DMS114 treated with DMSO at 0.1 percent for 48 hours (cell line): ENCODE data around the gene C5orf47.
A peak's percentile ranks its signal among the peaks of the same experiment; 100 is the strongest.

Experiments used
- DNase-seq: peaks from one replicate; lab custom pipeline; 2025; ENCODE audit not compliant: unreplicated experiment; lab: John Stamatoyannopoulos, UW

Gene C5orf47

DNA sequence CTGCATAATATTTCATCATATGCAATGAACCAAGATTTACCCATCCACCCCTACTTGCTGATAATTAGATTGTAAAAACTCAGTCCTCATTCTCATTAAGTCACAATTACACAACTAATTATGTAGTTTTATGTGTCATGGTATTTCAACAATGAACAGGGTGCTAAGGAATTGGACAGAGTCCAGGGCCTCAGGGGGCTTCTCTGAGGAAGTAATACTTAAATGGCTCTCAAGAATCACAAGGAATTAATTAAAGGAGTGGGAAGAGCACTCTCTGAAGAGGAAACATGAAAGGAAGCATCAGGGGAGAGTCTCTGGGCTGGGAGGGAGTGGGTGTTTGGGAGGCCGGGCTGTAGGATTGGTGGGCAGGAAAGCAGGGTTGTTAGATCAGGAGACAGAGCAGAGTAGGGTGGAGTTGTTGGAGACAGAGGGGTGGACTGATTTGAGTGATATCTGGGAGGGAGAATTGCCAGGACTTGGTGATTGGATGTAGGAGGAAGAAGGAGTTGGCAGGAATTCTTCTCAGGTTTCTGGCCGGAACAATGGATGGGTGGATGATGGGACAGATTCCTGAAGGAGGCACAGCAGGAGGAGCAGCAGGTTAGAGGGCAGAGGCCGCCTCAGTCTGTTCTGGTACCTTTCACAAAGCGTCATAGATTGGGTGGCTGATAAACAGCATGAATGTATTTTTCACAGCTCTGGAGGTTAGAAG, 33.6 kb downstream of the C5orf47 start:
- DNase-seq = no peak

GRCh38 chr5:174030286-174030685, 41.3 kb downstream of the C5orf47 start:
- DNase-seq = no peak

DNA sequence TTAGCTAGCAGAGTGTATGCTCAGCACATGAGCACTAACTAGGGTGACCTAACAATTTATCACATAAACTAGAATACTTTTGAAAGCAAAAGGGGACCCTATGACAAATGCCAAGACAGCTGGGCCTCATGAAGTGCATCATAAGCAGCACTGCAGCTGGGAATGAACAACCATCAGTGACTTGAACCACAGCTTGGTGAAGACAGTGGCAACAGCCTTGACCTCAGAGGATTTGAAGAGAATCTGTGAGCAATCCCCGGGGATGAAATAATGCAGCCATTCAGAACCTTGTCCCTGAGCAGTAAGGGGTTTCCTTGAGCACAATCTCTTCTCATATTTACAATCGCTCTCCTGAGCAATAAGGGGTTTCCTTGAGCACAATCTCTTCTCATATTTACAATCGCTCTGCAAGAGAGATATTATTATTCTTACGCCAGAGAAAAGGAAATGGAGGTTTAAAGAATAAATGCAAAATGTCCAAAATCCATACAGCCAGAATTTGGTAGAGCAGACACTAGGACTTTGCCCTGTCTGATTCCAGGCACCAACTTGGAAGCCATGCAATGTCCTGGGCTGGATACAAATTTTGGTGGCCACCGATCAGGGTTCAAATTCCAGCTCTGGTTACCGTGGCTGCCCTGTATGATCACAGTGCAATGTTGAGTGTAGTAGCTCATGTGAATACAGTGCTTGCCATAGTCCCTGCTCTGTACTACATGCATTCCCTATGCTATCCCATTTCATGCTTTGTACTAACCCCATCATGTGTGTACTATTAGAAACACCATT, 55.7 kb downstream of the C5orf47 start:
- no peak for DNase-seq

- DNase-seq = peak; percentile 89
These were observed 56.6 kb downstream of the C5orf47 start, which contains the start of gene NSG2 for GRCh38 chr5:174045470-174046025. NSG2 (plus strand) TSS chr5:174045706; CDS start chr5:174046756, 1,050 bp downstream.

DNA sequence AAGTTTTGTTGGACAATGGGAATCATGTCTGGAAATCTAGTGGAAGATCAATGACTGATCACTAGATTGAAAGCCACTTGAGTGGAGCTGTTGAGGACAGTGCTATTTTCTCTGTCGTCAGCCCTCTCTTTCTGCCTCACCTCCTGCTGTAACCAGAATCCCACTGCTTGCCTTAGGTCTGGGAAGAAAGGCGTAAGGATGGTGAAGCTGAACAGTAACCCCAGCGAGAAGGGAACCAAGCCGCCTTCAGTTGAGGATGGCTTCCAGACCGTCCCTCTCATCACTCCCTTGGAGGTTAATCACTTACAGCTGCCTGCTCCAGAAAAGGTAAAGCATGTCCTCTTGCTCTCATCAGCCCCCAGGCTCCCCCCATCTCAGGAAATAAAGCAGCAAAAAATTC, 57.6 kb downstream of the C5orf47 start:
- DNase-seq = no peak

DNA sequence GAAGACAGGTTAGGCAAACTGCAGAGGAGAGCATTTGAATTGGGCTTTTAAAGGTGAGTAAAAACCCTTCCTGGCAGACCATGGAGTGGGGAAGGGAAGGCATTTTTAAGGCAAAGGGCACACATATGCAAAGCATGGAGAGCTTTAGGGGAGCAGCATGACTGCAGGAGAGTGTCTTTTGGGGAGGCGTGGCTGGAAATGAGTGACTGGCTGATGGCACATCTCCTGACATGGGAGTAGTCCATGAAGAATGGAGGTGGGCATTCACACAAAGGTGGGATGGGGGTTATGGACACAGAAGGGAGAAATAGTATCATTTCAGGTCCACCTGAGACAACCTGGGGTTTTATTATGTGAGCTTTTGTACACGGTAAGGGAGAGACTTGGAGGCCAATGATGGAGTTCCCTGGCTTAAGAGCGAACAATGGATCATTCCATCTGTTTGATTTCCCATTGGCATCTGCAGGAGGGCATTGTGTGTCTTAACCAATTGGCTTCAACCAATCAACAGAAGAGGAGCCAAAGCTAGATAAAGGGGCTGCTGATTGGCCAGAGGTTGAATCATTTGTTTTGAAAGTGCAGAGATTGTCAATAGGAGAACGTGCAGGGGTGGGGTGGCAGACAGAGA, 58.6 kb downstream of the C5orf47 start:
- no peak for DNase-seq

- no peak for DNase-seq
These were observed 63.7 kb downstream of the C5orf47 start for GRCh38 chr5:174052636-174053035.

GRCh38 chr5:174053905-174054304, 64.9 kb downstream of the C5orf47 start:
- DNase-seq = no peak
